Endothelial cell of umbilical vein (primary cell): ENCODE measurements around the gene AMN1. TPM values are rescaled to one million over a fixed set of nuclear protein-coding genes. Genes with fewer than 3 reads are reported as not detected.
"Not testable (repeated sequence)": the region's sequence is repeated elsewhere in the genome, so short reads cannot be mapped to it uniquely, and the experiment has no call there.

Source experiments
- BruUV-seq: library from RNA; stranded (reverse); fragments of 400-500 nt; replicated peaks from 2 replicates; lab custom pipeline; 2021; lab: Mats Ljungman, UMichigan
- CTCF ChIA-PET: fragments of 300-600, 350-600 bp; sonication (Branson Sonifier 250); formaldehyde crosslinking; loops from one replicate; lab custom pipeline; 2021; ENCODE audit warnings: antibody characterized with exemption, inconsistent platforms; lab: Charles Lee
- POLR2A ChIA-PET: fragments of 300-600, 350-600 bp; sonication (Branson Sonifier 250); formaldehyde crosslinking; loops from one replicate; lab custom pipeline; 2021; ENCODE audit warnings: antibody characterized with exemption, inconsistent platforms; lab: Charles Lee
- DNase-seq: peaks from one replicate; pipeline ENCODE4 v3.0.0-alpha.2; 2011; ENCODE audit warnings: low read depth, low spot score
- FAIRE-seq: peaks from 2 replicates; lab custom pipeline; 2011; peaks lifted over from hg19 to GRCh38; lab: Jason Lieb, UNC
- H2AFZ ChIP-seq: 2 replicates; pipeline ENCODE4 v1.6.0; 2012; ENCODE audit warnings: low read depth, low read length, control low read depth, inconsistent platforms
- H3K27ac ChIP-seq: 2 replicates; pipeline ENCODE4 v1.5.1; 2011; ENCODE audit warnings: low read depth, mild to moderate bottlenecking, control low read depth, low read length, moderate library complexity; ENCODE audit not compliant: insufficient read depth
- H3K27me3 ChIP-seq, 2 experiments: 2 replicates each; pipeline versions ENCODE4 v1.6.0 to v1.6.1; 2011; ENCODE audit warnings: low read length in 2 of 2, mixed read lengths in 1 of 2; ENCODE audit not compliant: control insufficient read depth in 2 of 2, insufficient read depth in 2 of 2
- H3K36me3 ChIP-seq, 2 experiments: 2 replicates in 1 of 2; 3 replicates in 1 of 2; pipeline ENCODE4 v1.5.1; 2011; ENCODE audit warnings: low read length in 2 of 2, mild to moderate bottlenecking in 1 of 2, moderate library complexity in 1 of 2; ENCODE audit not compliant: control insufficient read depth in 2 of 2, insufficient read depth in 2 of 2; ENCODE audit errors: extremely low read depth in 1 of 2
- H3K4me1 ChIP-seq: 3 replicates; pipeline ENCODE4 v1.5.1; 2011; ENCODE audit warnings: mild to moderate bottlenecking, low read length; ENCODE audit not compliant: control insufficient read depth, insufficient read depth; ENCODE audit errors: extremely low read depth
- H3K4me2 ChIP-seq: 2 replicates; pipeline ENCODE4 v1.6.1; 2011; ENCODE audit warnings: low read length, control low read depth, mixed read lengths; ENCODE audit not compliant: insufficient read depth
- H3K4me3 ChIP-seq, 3 experiments: fragments of 200-600 bp in 1 of 3; sonication (generic), shearing (Covaris generic) in 1 of 3; replicated peaks in 1 of 3; 2 replicates each; pipeline ENCODE4 v1.5.1; 2011 to 2016; ENCODE audit warnings: control low read depth in 3 of 3, low read length in 3 of 3, mild to moderate bottlenecking in 2 of 3, inconsistent platforms in 1 of 3, low read depth in 1 of 3, moderate library complexity in 1 of 3; ENCODE audit not compliant: insufficient read depth in 1 of 3
- H3K79me2 ChIP-seq: 2 replicates; pipeline ENCODE4 v1.6.0; 2012; ENCODE audit warnings: low read length, inconsistent platforms; ENCODE audit not compliant: control insufficient read depth, insufficient read depth
- H3K9ac ChIP-seq: replicated peaks from 2 replicates; pipeline ENCODE3; 2011; ENCODE audit warnings: low read length, control low read depth; ENCODE audit not compliant: insufficient read depth; ENCODE audit errors: extremely low read depth
- H3K9me1 ChIP-seq: replicated peaks from 3 replicates; pipeline ENCODE4 v1.6.0; 2011; ENCODE audit warnings: mild to moderate bottlenecking, low read length; ENCODE audit not compliant: control insufficient read depth, insufficient read depth; ENCODE audit errors: extremely low read depth
- H3K9me3 ChIP-seq: replicated peaks from 2 replicates; pipeline ENCODE4 v1.5.1; 2012; ENCODE audit warnings: low read length, inconsistent platforms; ENCODE audit not compliant: control insufficient read depth, insufficient read depth
- H4K20me1 ChIP-seq: replicated peaks from 2 replicates; pipeline ENCODE3; 2011; ENCODE audit warnings: mild to moderate bottlenecking, low read length; ENCODE audit not compliant: control insufficient read depth, insufficient read depth; ENCODE audit errors: extremely low read depth
- CTCF ChIP-seq, 2 donors: IDR thresholded peaks; 1 replicate in 1 of 2; 2 replicates in 1 of 2; pipeline ENCODE4 v1.5.1; 2011; ENCODE audit warnings: low read length in 2 of 2, mild to moderate bottlenecking in 2 of 2, moderate library complexity in 2 of 2, control low read depth in 1 of 2, inconsistent platforms in 1 of 2, low read depth in 1 of 2; ENCODE audit not compliant: insufficient read depth in 1 of 2; ENCODE audit errors: extremely low read depth in 1 of 2
- EZH2 ChIP-seq: IDR thresholded peaks from 2 replicates; pipeline ENCODE4 v1.6.1; 2012; ENCODE audit warnings: borderline replicate concordance, low read depth, mild to moderate bottlenecking, moderate library complexity, low read length, inconsistent platforms; ENCODE audit not compliant: severe bottlenecking
- FOS ChIP-seq: IDR thresholded peaks from 2 replicates; pipeline ENCODE4 v1.6.1; 2011; ENCODE audit warnings: mild to moderate bottlenecking, low read length, moderate library complexity, borderline replicate concordance; ENCODE audit not compliant: insufficient read depth
- GATA2 ChIP-seq: IDR thresholded peaks from 2 replicates; pipeline ENCODE4 v1.7.0; 2011; ENCODE audit warnings: low read depth, mild to moderate bottlenecking, moderate library complexity, mixed read lengths, low read length; ENCODE audit not compliant: insufficient read length, insufficient read depth
- JUN ChIP-seq: IDR thresholded peaks from 2 replicates; pipeline ENCODE4 v1.6.1; 2011; ENCODE audit warnings: borderline replicate concordance, low read depth; ENCODE audit not compliant: insufficient read length, insufficient read depth
- MYC ChIP-seq: IDR thresholded peaks from one replicate; pipeline ENCODE4 v1.6.1; 2011; ENCODE audit warnings: mild to moderate bottlenecking, low read depth, low read length
- POLR2A ChIP-seq: IDR thresholded peaks from 2 replicates; pipeline ENCODE4 v1.6.1; 2012; ENCODE audit warnings: low read depth, mild to moderate bottlenecking, control low read depth, low read length
- POLR2AphosphoS5 ChIP-seq: IDR thresholded peaks from 2 replicates; pipeline ENCODE4 v1.6.1; 2012; ENCODE audit warnings: low read depth, mild to moderate bottlenecking, control low read depth, low read length, moderate library complexity; ENCODE audit not compliant: insufficient read depth
- dilution Hi-C: fragments of 300-500 bp; cut with MboI; formaldehyde crosslinking; loops from one replicate; pipeline ENCODE4 v1.15.0; 2019; ENCODE audit warnings: low sequenced_read_pairs; ENCODE audit not compliant: extremely low pct_ligation_motif_present
- intact Hi-C: fragments of 100-400 bp; cut with micrococcal nuclease; formaldehyde crosslinking; loops from one replicate; pipeline ENCODE4 v1.10.0; 2022
- polyA plus RNA-seq, 4 experiments: library from polyadenylated mRNA; depleted of rRNA in 3 of 4; stranded (reverse) in 3 of 4; unstranded in 1 of 4; fragments of >200 nt; gene quantifications; 2 replicates each; pipeline versions ENCODE4 v1.2.1 to v1.2.3, GENCODE V29; 2011 to 2012; ENCODE audit warnings: missing spikeins in 1 of 4
- total RNA-seq: library from RNA; stranded (reverse); gene quantifications from 2 replicates; pipeline ENCODE4 v1.2.3, GENCODE V29; 2021
- TF ChIP-seq, protein P1 (sequence below): IDR thresholded peaks from 2 replicates; pipeline ENCODE4 v1.6.1; 2011; ENCODE audit not compliant: insufficient read depth, insufficient read length

The AMN1 gene
- total and polyA plus RNA-seq, 2 donors (not counting 3 experiments of a cell fraction or from before 2014, with no cell fraction given) = 8.5 to 18.0 TPM

GRCh38 chr12:31745242-31745641, 16.4 kb upstream of the AMN1 start:
- ChIA-PET POLR2A (no interaction called here), CTCF (interaction anchor here (1.4 kb wide), 1 partner anchor 11 kb away, joined by 5 read pairs; no protein-coding TSS in a partner anchor)
- Histone ChIP-seq H3K4me1 (peaks cover 32% of the 10 kb centered on the region), H3K27ac (no peak overlapping the region), H3K79me2 (no peaks in the 10 kb centered on the region), H4K20me1 (no peaks in the 10 kb centered on the region), H3K36me3 (no peaks in the 10 kb centered on the region), H3K27me3 (no peaks in the 10 kb centered on the region), H3K9me1 (no peaks in the 10 kb centered on the region), H3K9me3 (no peaks in the 10 kb centered on the region), H2AFZ (no peak overlapping the region), H3K9ac (no peak overlapping the region), H3K4me2 (no peak overlapping the region), H3K4me3 (no peak overlapping the region)
- DNase-seq (no peak), FAIRE-seq (no peak)
- BruUV-seq = no TSS peak
- intact Hi-C loops (loop anchor here (5.0 kb wide), 1 partner anchor 72 kb away; no protein-coding TSS in a partner anchor), dilution Hi-C loops (no loop called here)
- TF ChIP-seq CTCF (IDR thresholded peaks at IDR 0.05; ENCODE audit: extremely low read depth in 1 of 2, insufficient read depth in 1 of 2, low read depth in 1 of 2, low read length in 2 of 2) (no peak), JUN (no peak), EZH2 (no peak), FOS (no peak), MYC (no peak), GATA2 (no peak), POLR2AphosphoS5 (no peak), POLR2A (no peak)
- TF ChIP-seq, protein P1, sequence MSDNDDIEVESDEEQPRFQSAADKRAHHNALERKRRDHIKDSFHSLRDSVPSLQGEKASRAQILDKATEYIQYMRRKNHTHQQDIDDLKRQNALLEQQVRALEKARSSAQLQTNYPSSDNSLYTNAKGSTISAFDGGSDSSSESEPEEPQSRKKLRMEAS = no peak

DNA sequence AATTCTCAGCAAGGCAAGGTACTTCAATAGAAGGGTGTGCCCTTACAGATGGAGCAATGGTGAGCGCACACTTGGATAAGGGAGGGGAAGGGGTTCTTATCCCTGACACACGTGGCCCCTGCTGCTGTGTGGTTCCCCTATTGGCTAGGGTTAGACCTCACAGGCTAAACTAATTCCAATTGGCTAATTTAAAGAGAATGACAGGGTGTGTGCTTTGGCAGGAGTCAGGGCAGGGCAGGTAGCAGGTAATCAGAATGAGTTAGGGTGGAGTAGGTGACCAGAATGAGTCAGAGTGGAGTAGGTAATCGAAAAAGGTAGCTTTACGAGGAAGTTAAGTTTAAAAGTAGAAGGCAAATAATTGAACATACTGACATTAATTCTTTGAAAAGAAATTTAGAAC, 15.5 kb upstream of the AMN1 start:
- H2AFZ ChIP-seq, H3K27me3 ChIP-seq, POLR2A ChIA-PET, BruUV-seq, H3K27ac ChIP-seq, H3K4me3 ChIP-seq, H3K36me3 ChIP-seq, H3K9ac ChIP-seq, FAIRE-seq, H3K79me2 ChIP-seq, H3K4me2 ChIP-seq, CTCF ChIA-PET, DNase-seq, H4K20me1 ChIP-seq, H3K9me3 ChIP-seq, intact Hi-C loops, dilution Hi-C loops, H3K9me1 ChIP-seq: not testable (repeated sequence)
- H3K4me1 ChIP-seq = peaks cover 26% of the 10 kb centered on the region
